GM21723 (cell line): Measurements from ENCODE around the gene SMYD2.
A peak's percentile ranks its signal among the peaks of the same experiment; 100 is the strongest.

Source experiments
- ATAC-seq: cut with Tn5 transposase; IDR thresholded peaks from one replicate; pipeline ENCODE4 v1.9.1; 2021; ENCODE audit warnings: mild to moderate bottlenecking, moderate library complexity; ENCODE audit not compliant: unreplicated experiment

SMYD2 gene

DNA sequence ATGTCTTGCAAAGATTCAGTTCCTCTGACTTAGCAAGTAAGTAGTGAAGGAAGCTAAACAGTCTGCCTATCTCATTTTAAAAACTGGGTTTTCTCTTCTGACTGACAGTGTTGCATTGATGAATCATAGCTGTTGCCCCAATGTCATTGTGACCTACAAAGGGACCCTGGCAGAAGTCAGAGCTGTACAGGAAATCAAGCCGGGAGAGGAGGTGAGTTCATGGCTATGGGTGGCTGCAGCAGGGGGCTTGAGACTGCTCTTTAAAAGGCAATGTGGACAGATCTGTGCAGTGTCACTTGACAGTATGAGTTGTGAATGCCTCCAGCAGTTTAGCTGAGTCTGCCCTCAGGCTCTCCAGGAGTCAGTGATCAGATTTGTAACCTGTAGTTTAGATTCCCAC, 46.6 kb downstream of the SMYD2 start:
- no peak for ATAC-seq

DNA sequence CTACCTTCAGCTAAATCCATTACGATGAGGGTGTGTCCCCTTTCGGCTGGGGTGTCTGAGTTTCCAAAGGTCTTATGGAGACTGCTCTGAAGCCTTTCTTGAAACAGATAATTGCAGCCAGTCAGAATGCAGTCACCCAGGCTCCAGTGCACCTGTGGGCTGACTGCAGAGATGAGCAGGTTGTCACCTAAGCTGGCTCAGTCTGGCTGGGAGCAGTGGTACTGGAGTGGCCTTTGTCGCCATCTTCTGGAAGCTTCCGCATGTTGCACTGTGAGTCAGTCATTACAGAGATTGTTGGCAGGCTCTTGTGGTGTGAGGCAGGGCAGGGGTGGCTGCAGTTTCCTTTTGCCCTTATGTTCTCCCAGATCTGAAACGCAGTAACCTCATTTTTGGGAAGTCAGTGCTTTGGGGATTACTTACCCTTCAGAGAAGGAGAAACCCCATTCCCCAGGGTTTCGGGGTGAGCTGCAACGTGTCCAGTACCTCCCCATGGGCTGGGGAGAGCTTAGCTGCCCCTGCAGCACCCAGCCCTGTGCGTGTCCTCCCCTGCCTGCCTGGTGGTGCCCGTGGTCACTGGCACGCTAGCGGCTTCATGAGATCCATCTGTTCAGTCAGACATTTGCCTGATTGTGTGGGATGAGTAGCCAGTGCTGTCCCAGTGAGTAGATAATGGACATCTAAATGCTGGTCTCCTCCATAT, 48.0 kb downstream of the SMYD2 start:
- ATAC-seq = peak; percentile 92

- ATAC-seq = no peak
Observed at GRCh38 chr1:214329470-214330220, 48.7 kb downstream of the SMYD2 start.

GRCh38 chr1:214330222-214330621, 49.3 kb downstream of the SMYD2 start:
- no peak for ATAC-seq

- no peak for ATAC-seq
Observed at GRCh38 chr1:214330715-214331114, 49.8 kb downstream of the SMYD2 start.

DNA sequence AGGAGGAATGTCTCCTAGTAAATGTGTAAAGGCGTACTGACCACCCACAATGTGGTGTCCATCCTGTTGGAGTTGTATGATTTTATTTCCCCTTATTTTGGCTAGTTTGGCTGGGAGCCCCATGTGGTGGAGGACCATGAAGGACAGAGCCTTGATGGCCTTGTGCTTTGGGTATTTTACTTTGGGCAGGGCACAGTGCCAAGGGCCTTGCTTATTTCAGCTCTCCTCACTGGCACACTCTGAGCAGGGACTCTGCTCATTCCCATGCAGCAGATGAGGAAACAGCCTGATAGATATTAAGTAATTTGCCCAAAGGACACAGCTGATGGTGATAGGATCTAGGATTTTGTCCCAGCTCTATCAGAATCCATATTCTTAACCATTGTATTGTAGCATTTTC, 50.2 kb downstream of the SMYD2 start:
- no peak for ATAC-seq

DNA sequence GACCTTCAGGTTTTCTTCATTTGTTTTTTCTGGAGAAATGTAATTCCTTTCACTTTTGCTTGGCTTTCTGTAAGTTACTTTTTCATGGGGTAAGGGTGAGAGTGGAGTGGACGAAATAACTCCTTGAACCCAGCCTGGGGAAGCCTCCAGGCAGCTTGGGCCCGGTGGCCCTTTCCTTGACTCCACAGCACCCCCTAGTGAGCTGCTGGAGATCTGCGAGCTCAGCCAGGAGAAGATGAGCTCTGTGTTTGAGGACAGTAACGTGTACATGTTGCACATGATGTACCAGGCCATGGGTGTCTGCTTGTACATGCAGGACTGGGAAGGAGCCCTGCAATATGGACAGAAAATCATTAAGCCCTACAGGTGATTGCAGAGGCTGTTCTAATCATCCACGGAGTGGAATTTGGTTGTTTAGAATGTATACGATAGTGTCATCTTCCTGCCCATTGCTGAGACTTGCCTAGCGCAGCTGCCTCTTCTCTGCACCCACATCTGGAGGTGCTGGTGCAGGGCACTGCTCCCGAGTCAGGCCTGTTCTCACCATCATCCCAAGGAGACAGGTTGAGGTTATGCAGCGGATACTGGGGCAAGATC, 51.0 kb downstream of the SMYD2 start:
- peak; percentile 55 for ATAC-seq

- no peak for ATAC-seq
Observed at GRCh38 chr1:214332946-214333798, 52.2 kb downstream of the SMYD2 start.

DNA sequence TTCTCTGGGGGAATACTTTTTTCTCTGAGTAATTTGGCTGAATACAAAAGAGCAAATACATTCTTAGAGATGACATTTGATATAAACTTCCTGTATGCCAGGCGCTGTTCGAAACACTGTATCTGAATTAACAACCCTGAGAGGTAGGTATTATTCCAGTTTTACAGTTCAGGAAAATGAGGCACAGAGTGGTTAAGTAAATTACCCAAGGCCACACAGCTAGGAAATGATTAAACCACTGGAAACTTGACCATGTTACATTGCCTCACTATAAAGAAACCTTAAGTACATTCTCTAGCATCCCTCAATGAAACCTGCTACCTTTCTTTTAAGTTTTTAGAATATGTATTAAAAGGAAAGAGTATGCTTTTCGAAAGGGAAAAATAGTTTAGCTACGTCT, 54.6 kb downstream of the SMYD2 start:
- ATAC-seq = no peak

DNA sequence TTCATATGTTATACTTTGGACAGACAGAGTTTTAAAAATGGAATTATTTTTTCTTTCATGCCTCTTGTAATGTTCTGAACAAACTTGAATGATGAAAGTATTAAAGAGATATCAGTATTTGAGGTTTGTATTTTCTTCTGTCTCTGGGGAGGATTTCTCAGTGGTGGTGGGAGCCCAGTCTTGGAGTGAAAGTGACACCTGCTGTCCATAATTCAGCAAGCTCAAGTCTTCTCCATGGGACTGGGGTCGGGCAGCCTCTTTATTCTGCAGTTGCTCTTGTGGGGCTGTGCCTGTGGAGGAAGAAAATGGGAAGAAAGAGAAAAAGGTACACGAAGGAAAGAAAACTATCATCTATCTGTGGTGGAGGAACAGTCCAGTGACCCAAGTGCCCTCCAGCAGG, 56.1 kb downstream of the SMYD2 start:
- ATAC-seq = no peak

- no peak for ATAC-seq
Observed at GRCh38 chr1:214337511-214337910, 56.6 kb downstream of the SMYD2 start.

DNA sequence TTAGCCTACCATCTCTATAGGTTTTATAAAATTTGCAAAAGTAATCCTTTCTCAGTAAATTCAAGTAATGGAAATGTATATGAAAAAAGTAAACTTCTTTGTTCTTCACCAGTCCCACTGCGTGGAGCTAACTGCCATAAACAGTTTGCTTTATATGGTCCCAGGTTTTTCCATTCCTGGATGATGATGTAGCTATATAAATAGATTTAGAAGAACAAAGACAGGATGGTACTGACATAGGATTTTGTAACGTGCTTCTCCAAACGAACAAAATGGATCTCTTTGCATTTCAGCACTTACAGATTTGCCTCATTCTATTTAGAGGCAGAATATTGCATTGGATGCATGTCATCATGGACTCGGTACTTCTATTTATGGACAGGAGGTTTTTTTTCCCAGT, 57.3 kb downstream of the SMYD2 start:
- no peak for ATAC-seq

DNA sequence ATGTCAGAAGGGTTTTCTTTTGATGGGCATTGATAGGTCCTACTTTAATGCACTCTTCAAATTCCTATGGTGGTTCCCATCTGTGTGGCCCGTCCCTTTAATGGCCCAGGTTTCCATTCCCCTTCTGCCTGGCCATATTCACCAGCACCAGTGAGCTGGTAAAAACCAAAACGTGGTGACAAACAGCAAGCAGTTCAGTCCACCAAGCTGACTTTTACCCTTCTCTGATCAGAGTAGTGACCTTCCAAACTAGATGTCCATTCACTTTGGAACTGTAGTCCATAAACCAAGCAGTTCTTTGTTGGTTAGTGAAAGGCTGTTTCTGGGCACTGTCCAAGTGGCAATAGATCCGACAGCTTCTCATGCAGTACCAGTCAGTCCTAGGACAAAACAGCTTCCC, 60.5 kb downstream of the SMYD2 start:
- no peak for ATAC-seq

- ATAC-seq = no peak
Observed at GRCh38 chr1:214341932-214342331, 61.0 kb downstream of the SMYD2 start.

GRCh38 chr1:214342525-214342924, 61.6 kb downstream of the SMYD2 start:
- no peak for ATAC-seq

DNA sequence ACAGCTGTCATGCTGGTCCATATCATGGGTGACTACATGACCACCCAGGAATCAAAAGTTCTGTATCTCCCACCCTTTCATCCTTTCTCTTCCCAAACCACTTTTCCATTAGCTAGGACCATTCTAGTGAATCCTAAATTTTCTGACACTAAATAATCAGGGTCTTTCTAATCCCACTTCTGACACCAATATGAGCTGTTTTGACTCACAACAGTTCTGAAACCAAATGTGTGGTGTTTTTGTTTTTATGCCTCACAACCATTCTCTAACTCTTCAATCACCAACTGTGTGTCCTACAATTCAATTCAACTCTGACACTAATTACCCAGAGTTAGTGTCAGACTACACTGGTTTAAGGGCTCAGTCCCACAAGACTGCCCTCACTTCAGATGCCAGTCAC, 63.9 kb downstream of the SMYD2 start:
- no peak for ATAC-seq

DNA sequence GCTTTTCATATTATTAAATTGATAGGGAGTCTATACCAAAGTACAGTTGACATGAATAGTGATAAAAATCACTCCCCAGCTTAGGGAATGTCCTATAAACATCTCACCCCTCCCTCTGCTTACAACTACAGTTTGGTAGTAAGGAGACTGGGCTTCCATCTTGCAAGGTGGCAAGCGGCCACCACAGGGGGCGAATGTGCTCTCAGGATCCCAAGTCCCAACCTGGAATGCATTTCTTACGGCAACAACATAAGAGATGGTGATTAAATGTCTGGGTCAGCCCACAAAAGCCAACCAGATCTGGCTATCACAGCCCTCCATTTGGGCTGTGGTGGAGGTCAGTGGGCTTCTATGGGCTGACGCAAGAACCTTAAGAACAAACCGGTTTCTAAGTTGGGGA, 68.0 kb downstream of the SMYD2 start:
- ATAC-seq = no peak

GRCh38 chr1:214349781-214350180, 68.8 kb downstream of the SMYD2 start:
- no peak for ATAC-seq

- ATAC-seq = no peak
Observed at GRCh38 chr1:214351551-214352277, 70.8 kb downstream of the SMYD2 start.

DNA sequence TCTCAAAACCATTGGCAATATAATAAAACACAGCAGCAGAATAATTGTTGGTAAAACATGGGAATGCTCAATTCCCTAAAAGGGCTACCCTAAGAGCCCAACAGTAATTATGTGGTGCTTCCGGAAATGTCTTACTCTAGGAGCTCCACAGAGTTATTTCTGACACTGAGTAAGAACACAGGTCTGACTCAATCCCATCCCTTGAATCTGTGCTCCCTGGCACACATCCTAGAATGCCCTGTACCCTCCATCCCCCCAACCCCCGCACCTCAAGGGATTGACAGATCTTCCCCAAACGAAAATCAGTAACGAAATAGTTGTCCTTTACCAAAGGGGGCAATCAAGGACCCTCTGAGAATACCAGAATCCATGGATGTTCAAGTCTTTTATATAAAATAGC, 71.9 kb downstream of the SMYD2 start:
- no peak for ATAC-seq
